HepG2 (cell line): ENCODE results near the gene HNRNPC. TPM values are rescaled to one million over a fixed set of nuclear protein-coding genes. Genes with fewer than 3 reads are reported as not detected.

ENCODE experiments used
- ATAC-seq: fragments of 200-7000 bp; cut with Tn5 transposase; 3 replicates; pipeline ENCODE4 v1.9.1; 2020; ENCODE audit warnings: mild to moderate bottlenecking, moderate library complexity
- BruUV-seq: library from RNA; stranded (reverse); fragments of 400-500 nt; replicated peaks from 2 replicates; lab custom pipeline; 2021; lab: Mats Ljungman, UMichigan
- CTCF ChIA-PET: fragments of 300-600 bp; formaldehyde crosslinking; extraction: SDS; loops from one replicate; lab custom pipeline; 2021; ENCODE audit warnings: low total read pairs, inconsistent platforms, low intra/inter-chr PET ratio; lab: Yijun Ruan, JAX
- POLR2A ChIA-PET: fragments of 350-600 bp; sonication (Branson Sonifier 250); formaldehyde crosslinking; loops from one replicate; lab custom pipeline; 2020; ENCODE audit warnings: antibody characterized with exemption, inconsistent platforms; lab: Yijun Ruan, JAX
- DNase-seq: peaks from one replicate; pipeline ENCODE4 v3.0.0-alpha.2; 2015; ENCODE audit warnings: low spot score
- FAIRE-seq: peaks from 3 replicates; lab custom pipeline; 2011; peaks lifted over from hg19 to GRCh38; lab: Jason Lieb, UNC
- H2AFZ ChIP-seq: one replicate; pipeline ENCODE4 v1.6.1; 2011; ENCODE audit warnings: low read length, inconsistent platforms
- H3K27ac ChIP-seq: fragments of 300-600 bp; 3 replicates; pipeline ENCODE4 v1.8.0; 2011; ENCODE audit warnings: mixed run types, mild to moderate bottlenecking, mixed read lengths, low read length, inconsistent platforms; ENCODE audit not compliant: insufficient read depth; ENCODE audit errors: extremely low read length
- H3K27me3 ChIP-seq, 2 experiments: fragments of 200-600 bp in 1 of 2; 2 replicates in 1 of 2; 3 replicates in 1 of 2; pipeline versions ENCODE4 v1.6.0 to v1.8.0; 2011; ENCODE audit warnings: low read length in 2 of 2, mild to moderate bottlenecking in 2 of 2, moderate library complexity in 2 of 2, inconsistent platforms in 1 of 2; ENCODE audit not compliant: insufficient read depth in 2 of 2, control insufficient read depth in 1 of 2
- H3K36me3 ChIP-seq, 2 experiments: fragments of 200-600 bp in 1 of 2; replicated peaks in 1 of 2; 2 replicates in 1 of 2; 3 replicates in 1 of 2; pipeline versions ENCODE4 v1.5.1 to v1.8.0; 2011; ENCODE audit warnings: low read length in 2 of 2, inconsistent platforms in 1 of 2; ENCODE audit not compliant: insufficient read depth in 2 of 2, control insufficient read depth in 1 of 2
- H3K4me1 ChIP-seq: 2 replicates; pipeline ENCODE4 v1.5.1; 2012; ENCODE audit warnings: low read length, inconsistent platforms; ENCODE audit not compliant: insufficient read depth
- H3K4me2 ChIP-seq: 2 replicates; pipeline ENCODE4 v1.6.0; 2011; ENCODE audit warnings: low read depth, low read length, inconsistent platforms
- H3K4me3 ChIP-seq, 3 experiments: fragments of 200-600 bp in 1 of 3; sonication (generic), shearing (Covaris generic) in 1 of 3; replicated peaks in 1 of 3; 2 replicates each; pipeline ENCODE4 v1.5.1; 2011 to 2016; ENCODE audit warnings: low read length in 3 of 3, inconsistent platforms in 2 of 3, low read depth in 2 of 3, mild to moderate bottlenecking in 2 of 3, control low read depth in 1 of 3, mixed read lengths in 1 of 3; ENCODE audit not compliant: insufficient read depth in 1 of 3
- H3K79me2 ChIP-seq: one replicate; pipeline ENCODE4 v1.6.1; 2011; ENCODE audit warnings: low read length, inconsistent platforms; ENCODE audit not compliant: insufficient read depth
- H3K9ac ChIP-seq: 2 replicates; pipeline ENCODE4 v1.6.0; 2011; ENCODE audit warnings: mild to moderate bottlenecking, low read depth, low read length, inconsistent platforms; ENCODE audit not compliant: insufficient read depth
- H3K9me3 ChIP-seq: 2 replicates; pipeline ENCODE4 v1.5.1; 2012; ENCODE audit warnings: mild to moderate bottlenecking, low read length
- H4K20me1 ChIP-seq: 2 replicates; pipeline ENCODE4 v1.6.0; 2011; ENCODE audit warnings: inconsistent platforms, mild to moderate bottlenecking, low read length, moderate library complexity; ENCODE audit not compliant: insufficient read depth
- AKNA ChIP-seq: sonication (generic); formaldehyde crosslinking; IDR thresholded peaks from 2 replicates; pipeline ENCODE4 v1.4.0; 2020; ENCODE audit warnings: missing genetic modification reagents, borderline replicate concordance
- E2F1 ChIP-seq: sonication (generic); formaldehyde crosslinking; IDR thresholded peaks from 2 replicates; pipeline ENCODE4 v1.5.0; 2020; ENCODE audit warnings: missing genetic modification reagents
- HINFP ChIP-seq: sonication (generic); formaldehyde crosslinking; IDR thresholded peaks from 2 replicates; pipeline ENCODE4 v1.4.0; 2020; ENCODE audit warnings: low read depth, mild to moderate bottlenecking, missing genetic modification reagents
- NFYB ChIP-seq: sonication (generic); formaldehyde crosslinking; IDR thresholded peaks from 2 replicates; pipeline ENCODE4 v1.4.0; 2020; ENCODE audit warnings: missing genetic modification reagents
- POLR2AphosphoS5 ChIP-seq: IDR thresholded peaks from 2 replicates; pipeline ENCODE4 v1.6.1; 2012; ENCODE audit warnings: low read depth, low read length
- RBM22 ChIP-seq: fragments of 200-400 bp; formaldehyde crosslinking; optimal IDR thresholded peaks from 2 replicates; pipeline ENCODE3; 2017; ENCODE audit warnings: mild to moderate bottlenecking, low read length, moderate library complexity
- ZSCAN12 ChIP-seq: sonication (generic); formaldehyde crosslinking; IDR thresholded peaks from 2 replicates; pipeline ENCODE4 v1.9.0; 2021; ENCODE audit warnings: mild to moderate bottlenecking, missing genetic modification reagents
- WGBS: methylation state at CpG from one replicate; pipeline ENCODE4 v1.1.6; 2017; ENCODE audit warnings: low lambda C conversion rate; 5-methylcytosine and 5-hydroxymethylcytosine counted together
- in situ Hi-C: cut with HindIII; loops from 2 replicates; pipeline ENCODE4 v1.10.0; 2017; ENCODE audit warnings: low pct_unique_long_range_greater_than_20kb; ENCODE audit not compliant: extremely low pct_ligation_motif_present
- intact Hi-C: fragments of 100-400 bp; cut with micrococcal nuclease; formaldehyde crosslinking; loops from one replicate; pipeline ENCODE4 v1.10.0; 2022; ENCODE audit not compliant: unreplicated experiment
- polyA plus RNA-seq, 8 experiments: library from polyadenylated mRNA; depleted of rRNA in 3 of 8; stranded (reverse) in 7 of 8; unstranded in 1 of 8; fragments of >200 nt; fragmentation: Illumina TruSeq in 4 of 8; extraction: Trizol in 4 of 8; gene quantifications; 2 replicates each; pipeline versions ENCODE4 v1.2.1 to v1.2.3, GENCODE V29; 2011 to 2016; ENCODE audit warnings: low read depth in 4 of 8, missing spikeins in 1 of 8, mixed read lengths in 1 of 8; ENCODE audit not compliant: insufficient read depth in 1 of 8
- total RNA-seq, 5 experiments: library from RNA; depleted of rRNA; stranded (reverse); fragments of >200 nt; fragmentation: Illumina TruSeq; extraction: Trizol; gene quantifications; 2 replicates each; pipeline ENCODE4 v1.2.3, GENCODE V29; 2016; ENCODE audit warnings: low read depth in 1 of 5

Gene HNRNPC
- total and polyA plus RNA-seq, 2 of the 13 experiments (the other 11 are each of a cell fraction or from before 2014, with no cell fraction given), result 628 to 1,099 TPM

GRCh38 chr14:21240417-21240816 lies 28.8 kb downstream of the HNRNPC start:
- in situ Hi-C loops, result no loop called here
- TF ChIP-seq ZSCAN12 (CRISPR knock-in tag) (peak; percentile 16; the same call in 1 of the 2 replicates), AKNA (CRISPR knock-in tag) (no peak), NFYB (CRISPR knock-in tag) (no peak), E2F1 (CRISPR knock-in tag) (peak; percentile 37; the same call in 1 of the 2 replicates), HINFP (CRISPR knock-in tag) (no peak), RBM22 (peak; percentile 70), POLR2AphosphoS5 (0 out of 2 replicates have a peak, but pooled peaks have one; percentile 18)
- Histone ChIP-seq H3K9me3 (no peaks in the 10 kb centered on the region), H3K27ac (no peak overlapping the region), H3K27me3 (no peaks in the 10 kb centered on the region), H4K20me1 (peaks cover 97% of the 10 kb centered on the region), H3K36me3 (peaks cover 21 to 80% of the 10 kb centered on the region in 2 experiments), H2AFZ (no peak overlapping the region), H3K4me2 (no peak overlapping the region), H3K4me3 (no peak overlapping the region), H3K4me1 (peaks cover 73% of the 10 kb centered on the region), H3K79me2 (peaks cover 99% of the 10 kb centered on the region), H3K9ac (no peak overlapping the region)
- WGBS, result 95% methylated on average over 2 of the region's 2 CpGs
- ChIA-PET CTCF (no interaction called here), POLR2A (interaction anchor here (0.9 kb wide), 1 partner anchor 15 kb away, joined by 3 read pairs; no protein-coding TSS in a partner anchor)
- DNase-seq (no peak), FAIRE-seq (no peak), ATAC-seq (no peak)
- intact Hi-C loops, result no loop called here
- BruUV-seq, result no TSS peak
